GM19351 (cell line): Measurements from ENCODE around the gene ME3.
A peak's percentile ranks its signal among the peaks of the same experiment; 100 is the strongest.

Source experiments
- ATAC-seq: cut with Tn5 transposase; IDR thresholded peaks from one replicate; pipeline ENCODE4 v1.9.1; 2021; ENCODE audit warnings: mild to moderate bottlenecking, moderate library complexity; ENCODE audit not compliant: unreplicated experiment

The ME3 gene

DNA sequence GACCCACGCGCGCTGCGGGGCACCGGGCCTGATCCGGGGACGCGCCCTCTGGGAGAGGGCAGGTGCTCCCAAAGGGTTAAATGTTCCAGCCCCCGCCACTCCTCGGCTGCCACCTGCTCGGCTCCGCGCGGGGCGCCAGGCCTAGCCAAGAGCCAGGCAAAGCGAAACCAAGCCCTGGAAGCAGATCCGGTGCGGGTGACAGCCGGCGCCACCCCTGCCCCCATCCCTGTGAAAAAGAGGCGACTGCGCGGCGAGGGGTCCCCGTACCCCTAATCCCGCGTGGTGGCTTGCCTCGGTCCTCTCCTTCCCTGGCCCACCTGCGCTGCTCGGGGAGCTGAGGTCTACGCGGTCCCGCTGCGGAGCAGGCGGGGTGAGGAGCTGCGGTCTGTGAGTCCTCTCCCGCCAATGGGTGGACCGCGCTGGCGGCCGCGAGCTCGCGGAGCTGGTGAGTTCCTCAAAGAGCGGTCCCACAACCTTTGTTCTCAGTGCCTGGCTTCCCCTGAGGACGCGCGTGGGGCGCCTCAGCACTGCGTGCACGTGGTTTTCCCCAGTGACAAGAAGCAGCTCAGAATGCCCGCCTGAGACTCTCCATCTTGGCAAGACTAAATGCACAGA is at the start of gene ME3:
TSS of gene ME3 (minus strand) at position 610 of the 615 bp plus-strand sequence.
- peak; percentile 37 for ATAC-seq

DNA sequence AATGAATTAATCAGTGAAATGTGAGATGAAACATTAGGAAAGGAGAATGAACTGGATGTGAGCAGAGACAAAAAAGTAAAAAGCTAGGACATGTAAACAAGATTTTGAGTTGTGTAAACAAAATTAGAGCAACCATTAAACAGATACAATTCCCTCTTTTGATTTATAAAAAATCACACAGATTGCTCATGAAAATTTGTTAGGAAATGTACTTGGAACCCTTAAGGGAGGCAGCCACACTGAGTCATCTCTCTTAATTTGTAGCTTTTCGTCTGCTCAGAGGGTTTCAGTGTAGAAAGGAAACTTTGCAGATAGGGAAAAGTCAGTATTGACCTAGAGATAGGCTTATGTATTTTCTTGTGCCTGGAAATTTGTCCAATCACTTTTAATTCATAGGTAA is 49.6 kb upstream of the ME3 start:
- no peak for ATAC-seq

DNA sequence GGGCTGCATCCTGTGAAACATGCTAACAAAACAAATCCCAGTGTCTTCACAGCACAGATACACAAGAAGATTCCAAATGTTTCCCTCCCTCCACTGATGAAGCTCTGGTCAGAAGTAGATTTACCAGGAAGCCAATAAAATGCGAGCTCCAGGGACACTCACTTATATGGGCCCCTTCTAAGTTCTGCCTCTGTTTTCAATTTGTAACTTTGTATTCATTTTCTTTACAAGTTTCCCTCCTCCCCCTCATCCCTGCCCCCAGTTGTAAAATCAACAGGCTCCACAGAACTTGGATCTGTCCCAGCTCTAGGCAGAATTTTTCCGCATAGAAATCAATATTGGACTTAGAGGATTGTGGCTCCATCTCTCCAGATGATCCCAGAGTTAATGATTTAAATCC is 48.1 kb upstream of the ME3 start:
- no peak for ATAC-seq

DNA sequence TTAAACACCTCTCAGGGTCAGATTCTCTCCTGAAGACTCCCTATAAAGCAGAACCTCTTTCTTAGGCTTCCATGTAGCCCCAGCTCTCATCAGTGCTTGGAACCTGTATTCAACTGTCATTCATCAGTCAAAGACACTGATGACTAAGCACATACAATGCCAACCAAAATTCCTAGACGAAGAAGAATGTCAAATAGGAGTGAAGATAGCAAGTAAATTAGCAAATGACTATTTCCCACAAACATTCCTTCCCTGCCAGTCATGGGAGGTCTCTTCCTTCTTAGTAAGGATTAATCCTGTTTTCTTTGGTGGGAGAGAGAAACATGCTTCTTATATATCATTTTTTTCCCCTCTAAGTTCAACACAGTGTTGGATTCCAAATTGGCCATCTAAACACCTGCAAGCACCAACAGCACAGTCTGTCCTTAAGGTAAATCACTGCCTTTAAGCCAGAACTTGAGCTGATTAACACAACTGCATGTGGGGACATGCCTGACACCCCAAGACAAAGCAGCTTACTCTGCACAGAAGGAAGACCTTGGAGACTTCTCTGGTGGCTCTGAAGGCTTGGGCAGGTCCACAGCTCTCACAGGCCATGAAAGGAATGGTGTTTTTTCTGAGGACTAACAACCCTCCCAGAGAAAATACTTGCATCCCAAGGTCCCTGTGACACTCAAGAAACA is 47.5 kb upstream of the ME3 start:
- ATAC-seq = no peak

DNA sequence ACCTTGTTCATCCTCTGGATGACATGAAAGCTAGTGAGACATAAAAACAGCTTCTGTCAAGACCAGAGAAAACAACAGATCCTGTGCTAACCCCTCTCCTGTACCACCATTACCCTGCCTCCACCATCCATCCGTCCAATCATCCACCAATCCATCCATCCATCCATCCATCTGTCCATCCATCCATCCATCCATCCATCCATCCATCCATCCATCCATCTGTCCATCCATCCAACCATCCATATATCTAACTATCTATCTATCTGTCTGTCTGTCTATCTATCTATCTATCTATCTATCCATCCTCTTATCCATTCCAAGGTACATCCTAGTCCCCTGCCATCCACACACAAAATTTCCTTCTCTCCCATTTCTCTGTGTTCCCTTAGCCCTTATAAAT is 46.6 kb upstream of the ME3 start:
- ATAC-seq = no peak

DNA sequence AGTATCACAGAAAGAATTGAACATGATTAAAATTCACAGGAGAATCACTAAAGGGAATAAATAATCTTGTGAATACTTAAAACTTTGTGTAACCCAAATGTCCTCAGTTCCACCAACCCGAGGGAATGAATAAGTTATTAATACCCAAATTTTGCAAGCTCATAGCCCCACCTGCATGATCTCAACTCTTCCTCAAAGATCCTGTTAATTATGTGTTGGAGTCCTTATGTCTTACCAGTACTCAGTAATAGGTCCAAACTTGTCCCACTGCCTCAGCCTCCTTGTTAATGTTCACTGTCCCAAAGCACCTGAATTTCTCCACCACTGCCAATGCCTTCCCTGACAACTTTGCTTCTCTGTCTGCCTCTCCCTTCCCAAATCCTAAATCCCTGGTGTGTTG is 46.1 kb upstream of the ME3 start:
- no peak for ATAC-seq

DNA sequence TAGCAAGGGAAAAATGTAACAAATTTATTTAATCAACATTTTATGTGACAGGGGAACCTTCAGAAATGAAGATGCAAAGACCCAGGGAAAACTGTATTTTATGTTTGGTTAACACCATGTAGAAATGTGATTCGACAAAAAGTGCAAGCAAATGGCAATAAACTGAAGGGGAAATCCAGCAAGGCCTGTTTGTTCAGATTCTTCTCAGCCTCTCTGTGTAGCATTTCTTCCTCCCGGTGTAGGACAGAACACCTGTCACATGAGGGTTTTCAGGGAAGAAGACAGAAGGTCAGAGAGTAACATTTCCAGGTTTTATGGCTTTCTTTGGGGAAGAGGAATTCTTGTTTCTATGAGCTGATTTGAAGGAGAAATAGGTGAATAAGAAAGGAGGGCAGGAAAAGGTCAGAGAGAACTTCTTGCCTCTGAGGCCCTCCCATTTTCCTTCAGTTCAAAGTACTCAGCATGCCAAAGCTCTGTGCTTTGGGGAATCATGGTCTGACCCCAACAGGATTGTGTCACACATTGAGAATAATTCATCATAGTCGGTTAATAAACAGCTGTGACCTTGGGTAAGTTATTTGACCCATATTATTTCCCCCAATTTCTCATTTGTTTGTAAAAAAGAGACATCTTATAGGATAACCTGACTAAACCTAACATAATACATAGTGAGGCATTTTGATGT is 45.5 kb upstream of the ME3 start:
- no peak for ATAC-seq

DNA sequence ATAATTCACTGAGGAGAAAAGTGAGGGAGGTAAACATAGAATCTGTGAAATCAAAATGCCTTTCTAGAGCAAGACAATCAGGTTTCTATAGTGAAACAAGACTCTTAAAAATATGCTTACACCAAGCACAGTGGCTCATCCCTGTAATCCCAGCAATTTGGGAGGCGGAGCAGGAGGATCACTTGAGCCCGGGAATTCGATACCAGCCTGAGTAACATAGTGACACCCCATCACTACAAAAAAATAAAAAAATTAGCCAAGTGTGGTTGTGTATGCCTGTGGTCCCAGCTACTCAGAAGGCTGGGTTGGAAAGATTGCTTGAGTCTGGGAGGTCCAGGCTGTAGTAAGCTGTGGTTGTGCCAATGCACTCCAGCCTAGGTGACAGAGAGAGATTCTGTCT is 43.2 kb upstream of the ME3 start:
- ATAC-seq = no peak

DNA sequence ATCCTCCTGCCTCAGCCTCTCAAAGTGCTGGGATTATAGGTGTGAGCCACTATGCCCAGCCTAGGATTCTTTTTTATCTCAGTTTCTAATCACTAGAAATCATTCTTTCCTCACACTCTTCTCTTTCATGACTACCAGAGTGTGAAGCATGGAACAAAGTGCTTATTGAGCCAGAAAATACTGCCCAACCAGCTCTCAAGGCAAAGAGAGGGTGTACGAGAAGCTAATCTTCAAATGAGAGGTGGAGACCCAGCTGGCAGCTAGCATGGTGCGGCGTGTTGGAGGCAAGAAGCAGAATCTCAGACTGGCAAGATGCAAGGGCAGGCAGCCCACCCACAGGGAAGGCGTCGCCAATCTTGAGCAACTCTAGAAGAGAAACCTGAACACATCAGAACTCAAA is 41.1 kb upstream of the ME3 start:
- ATAC-seq = no peak

DNA sequence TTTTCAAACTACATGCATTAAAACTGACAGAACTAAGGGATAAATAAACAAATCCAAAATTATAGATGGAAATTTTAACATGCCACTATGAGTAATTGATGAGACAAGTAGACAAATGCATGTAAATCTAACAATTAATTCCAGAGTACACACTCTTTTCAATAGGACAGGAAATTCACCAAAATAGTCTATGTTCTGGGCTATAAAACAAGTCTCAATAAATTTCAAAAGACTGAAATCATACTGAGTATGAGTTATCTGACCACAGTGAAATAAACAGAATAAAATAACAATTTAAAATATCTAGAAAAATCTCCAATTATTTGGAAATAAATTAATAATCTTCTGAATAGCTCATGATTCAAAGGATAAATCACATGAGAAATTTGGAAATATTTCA is 38.5 kb upstream of the ME3 start:
- ATAC-seq = no peak

DNA sequence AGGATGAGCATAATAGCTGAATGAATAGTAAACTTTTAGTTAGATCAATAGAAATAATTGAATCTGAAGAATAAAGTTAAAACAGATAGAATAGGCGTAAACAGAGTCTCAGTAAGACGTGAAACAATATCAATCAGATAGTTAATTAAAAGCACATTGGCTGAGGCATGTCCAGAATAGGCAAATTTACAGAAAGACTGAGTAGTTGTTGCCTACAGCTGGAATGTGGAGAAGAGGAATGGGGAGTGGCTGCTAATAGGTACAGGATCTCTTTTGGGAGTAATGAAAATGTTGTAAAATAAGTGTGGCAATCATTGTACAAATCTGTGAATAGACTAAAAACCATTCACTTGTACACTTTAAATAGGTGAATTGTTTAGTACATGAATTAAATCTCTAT is 36.3 kb upstream of the ME3 start:
- no peak for ATAC-seq

DNA sequence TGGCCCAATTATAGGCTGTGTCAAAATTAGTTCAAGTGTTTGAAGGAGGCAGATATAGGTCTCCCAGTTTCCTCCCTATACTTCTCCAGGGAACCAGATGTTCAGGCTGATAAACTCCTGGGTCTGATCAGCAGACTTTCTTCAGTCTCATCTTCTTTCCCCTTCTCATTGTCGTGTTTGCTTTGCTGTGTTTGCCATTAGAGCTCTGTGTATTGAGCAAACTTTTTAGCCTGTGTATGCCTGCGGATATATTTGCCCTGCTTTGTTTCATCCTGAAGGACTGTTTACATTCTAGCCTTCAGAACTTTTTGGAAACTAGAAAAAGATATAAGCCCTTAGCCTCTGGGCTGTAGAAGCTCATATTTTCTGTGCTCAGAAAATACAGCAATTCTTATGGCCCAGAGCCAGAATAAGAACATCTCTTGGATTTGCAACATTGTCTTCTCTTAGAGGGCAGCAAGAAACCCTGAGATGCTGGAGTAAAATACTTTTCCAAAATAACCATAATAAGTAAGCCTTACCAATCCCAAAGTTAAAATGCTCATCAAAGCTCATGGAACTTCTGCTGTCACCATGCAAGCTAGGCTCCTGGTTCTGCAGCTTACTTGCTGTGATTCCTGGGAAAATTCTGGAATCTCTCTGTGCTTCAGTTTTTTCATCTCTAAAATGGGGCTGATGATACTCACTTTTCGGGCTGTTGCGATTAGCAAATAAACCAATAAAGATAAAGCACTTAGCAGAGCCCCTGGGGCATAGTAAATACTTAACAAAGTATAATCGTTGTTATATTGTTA is 34.1 kb upstream of the ME3 start:
- ATAC-seq = no peak

DNA sequence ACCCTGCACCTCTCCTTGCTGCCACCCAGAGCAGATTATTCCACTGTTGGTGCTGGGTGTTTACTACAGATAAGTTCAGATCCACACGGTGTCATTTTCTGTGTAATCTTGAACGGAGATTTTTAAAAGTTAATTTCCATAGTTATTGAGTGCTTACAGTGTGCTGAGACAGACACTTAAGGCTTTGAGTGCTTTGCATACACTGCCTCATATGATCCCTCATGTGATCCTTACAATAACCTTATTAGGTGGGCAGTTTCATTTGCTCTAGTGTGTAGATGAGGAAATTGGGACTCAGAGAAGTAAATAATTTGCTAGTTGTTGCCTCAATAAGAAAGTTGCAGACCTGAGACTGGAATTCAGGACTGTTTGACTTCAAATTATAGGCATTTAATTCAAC is 32.3 kb upstream of the ME3 start:
- no peak for ATAC-seq

DNA sequence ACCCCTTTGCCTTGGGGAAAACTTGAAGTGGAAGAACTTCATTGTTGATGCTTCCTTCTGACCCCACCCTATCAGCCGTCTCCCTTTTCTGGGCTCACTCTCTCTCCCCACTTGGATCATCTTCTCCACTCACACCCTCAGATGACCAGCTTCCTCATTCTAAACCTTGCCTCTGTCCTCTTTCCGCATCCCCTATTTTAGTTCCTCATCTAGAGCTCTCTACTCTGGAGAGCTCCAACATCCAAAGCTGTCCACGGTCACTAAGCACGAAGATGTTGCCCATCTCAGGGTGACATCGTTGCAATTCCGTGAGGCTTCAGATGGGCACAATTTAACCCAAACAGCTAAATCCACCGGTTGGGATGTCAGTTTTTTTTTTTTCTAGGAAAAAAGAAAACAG is 31.6 kb upstream of the ME3 start:
- ATAC-seq = no peak

DNA sequence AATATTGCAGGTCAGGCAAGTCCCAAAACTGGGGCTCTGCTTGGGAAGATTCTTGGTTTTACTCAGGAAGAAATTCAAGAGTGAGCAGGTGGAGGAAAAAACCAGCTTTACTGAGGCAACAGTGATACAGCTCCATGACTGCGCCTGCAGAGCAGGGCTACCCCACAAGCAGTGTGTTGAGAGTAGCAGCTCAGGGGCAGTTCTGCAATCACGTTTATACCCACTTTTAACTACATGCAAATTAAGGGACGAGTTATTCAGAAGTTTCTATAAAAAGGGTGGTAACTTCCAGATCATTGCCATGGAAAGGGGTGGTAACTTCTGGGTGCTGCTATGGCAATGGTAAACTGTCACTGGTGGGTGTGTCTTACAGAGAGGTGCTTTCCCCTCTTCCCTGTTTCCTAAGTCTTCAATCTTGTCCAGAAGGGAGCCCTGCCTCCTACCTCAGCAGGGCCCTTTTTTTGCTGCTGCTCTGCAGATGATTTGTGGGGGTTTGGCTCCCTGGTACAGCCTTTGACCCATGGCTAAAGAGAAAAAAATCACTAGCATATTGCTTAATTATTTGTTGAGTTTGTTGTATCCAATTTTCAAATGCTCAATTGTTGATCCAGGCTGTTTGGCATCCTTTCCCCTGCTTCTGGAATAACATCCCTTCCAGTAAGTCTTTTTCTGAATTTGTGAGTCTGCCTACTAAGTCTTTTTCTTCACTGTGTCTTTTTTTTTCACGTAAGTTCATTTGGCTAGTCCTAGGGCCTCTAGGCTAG is 30.0 kb upstream of the ME3 start:
- ATAC-seq = no peak

DNA sequence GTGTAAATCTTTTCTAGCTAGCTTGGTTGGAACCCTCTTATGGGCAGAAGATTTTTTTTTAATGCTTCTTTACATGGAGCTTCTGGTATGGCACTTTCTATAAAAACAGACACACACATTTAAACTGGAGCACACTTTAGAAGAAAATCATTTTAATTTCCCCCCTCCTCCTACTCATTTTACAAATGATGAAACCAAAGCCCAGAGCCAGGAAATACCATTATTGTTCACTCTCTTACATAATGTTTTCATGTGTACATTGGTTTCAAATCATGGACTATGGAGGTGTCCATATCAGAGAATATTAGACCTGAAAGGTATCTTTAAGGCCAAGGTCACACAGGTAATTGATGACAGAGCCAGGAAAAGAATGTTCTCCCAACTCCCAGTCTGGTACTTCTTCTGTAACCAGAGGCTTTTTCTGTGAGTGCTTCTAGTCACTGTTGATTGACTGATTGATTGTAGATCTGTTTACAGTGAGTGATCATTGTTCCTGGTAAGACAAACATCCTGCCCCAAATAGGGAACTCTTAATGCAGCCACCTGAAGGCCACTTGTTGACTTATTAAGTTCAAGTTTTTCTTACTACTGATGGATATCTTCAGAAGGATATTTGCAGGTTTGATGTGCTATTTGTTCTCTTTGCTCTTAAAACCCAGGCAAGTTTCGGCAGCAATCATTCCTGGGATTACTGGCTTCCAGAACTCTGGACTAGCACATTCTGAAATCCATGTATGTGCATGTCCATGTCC is 26.8 kb upstream of the ME3 start:
- no peak for ATAC-seq

DNA sequence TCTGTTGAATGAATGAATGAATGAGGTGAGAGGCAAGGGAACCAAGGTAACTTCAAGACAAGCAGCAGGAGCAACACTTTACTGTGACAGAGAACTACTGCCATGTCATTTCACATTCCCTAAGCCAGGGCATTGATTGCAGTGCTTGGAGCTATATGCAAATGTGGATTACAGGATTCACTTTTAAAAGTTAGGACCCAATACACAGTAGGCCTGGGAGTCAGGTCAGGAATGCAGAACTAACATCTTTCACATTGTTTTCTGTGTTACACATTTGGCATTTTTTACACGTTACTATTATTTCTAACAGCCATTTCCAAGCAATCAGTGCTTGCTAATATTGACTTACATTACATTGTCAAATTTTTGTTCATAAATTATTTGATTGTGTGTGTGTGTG is 26.2 kb upstream of the ME3 start:
- no peak for ATAC-seq

DNA sequence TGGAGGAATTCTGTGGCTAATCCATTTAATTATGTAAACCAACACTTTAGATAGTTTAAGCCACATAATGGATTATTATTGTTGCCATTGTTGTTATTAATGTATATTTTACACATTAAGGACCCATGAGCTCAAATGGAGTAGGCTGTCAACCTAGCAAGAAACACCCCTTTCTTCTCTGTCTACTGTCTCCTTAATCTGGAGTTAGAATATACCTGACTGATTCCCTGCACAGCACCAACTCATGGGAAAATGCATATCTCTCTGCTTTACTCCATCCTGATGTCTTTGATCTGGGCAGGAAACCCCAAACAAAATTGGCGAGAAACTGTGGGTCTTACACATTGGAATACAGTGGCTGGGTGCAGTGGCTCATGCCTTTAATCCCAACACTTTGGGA is 24.0 kb upstream of the ME3 start:
- no peak for ATAC-seq

DNA sequence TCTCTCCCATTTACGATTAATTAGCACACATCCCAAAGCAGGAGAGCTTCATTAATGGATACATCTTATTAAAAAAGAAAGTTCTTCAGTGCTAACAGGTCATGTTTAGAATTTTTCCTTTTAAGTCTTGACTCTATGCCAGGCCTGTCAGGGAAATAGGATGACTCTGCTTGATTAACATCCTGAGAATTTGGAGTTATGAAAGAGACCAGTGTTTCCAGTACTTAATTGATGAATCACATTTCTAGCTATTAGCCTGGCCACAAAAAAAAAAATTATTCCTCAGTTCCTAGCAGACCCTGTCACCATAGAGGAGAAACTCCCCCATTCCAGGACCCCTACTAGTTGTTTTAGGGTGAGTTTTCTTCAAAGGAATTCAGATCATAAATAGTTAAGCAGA is 23.6 kb upstream of the ME3 start:
- no peak for ATAC-seq

DNA sequence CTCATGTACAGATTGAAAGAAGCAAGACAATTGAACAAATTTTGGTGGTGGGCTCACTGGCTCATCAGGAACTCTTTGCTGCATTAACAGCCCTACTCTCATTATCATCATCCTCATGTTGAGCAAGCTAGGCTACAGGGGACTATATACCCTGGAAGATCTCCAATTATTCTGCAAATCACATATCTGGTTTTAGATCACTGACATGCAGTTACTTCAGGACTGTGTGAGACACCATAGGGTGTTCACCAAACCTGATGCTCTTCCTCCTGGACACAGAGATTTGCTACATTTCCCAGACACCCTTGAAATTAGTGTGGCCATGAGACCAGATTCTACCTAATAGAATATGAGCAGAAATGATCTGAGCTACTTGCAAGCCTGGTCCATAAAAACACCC is 23.0 kb upstream of the ME3 start:
- no peak for ATAC-seq
